ENCODE results near the gene ETNK1. TPM values are rescaled to one million over a fixed set of nuclear protein-coding genes. Genes with fewer than 3 reads are reported as not detected.

The ETNK1 gene
- total RNA-seq, 1 donor from 2014 or later: 53.9 TPM

- H3K4me1 ChIP-seq: peaks cover 25% of the 10 kb centered on the region
- peaks cover 49% of the 10 kb centered on the region for H4K20me1 ChIP-seq (ENCODE audit: low read depth)
- peaks cover 15% of the 10 kb centered on the region for H3F3A ChIP-seq (ENCODE audit: low read depth)
- Mint-ChIP-seq H3K4me3 (peak overlapping the region; percentile 90), H3K36me3 (peaks cover 10% of the 10 kb centered on the region), H3K9me3 (no peaks in the 10 kb centered on the region), H3K27me3 (ENCODE audit: insufficient read depth, low read depth) (peaks cover 7% of the 10 kb centered on the region), H3K4me1 (peaks cover 35% of the 10 kb centered on the region), H3K27ac (no peak overlapping the region)
- no peak overlapping the region for H2AFZ ChIP-seq (replicated peaks)
- no peaks in the 10 kb centered on the region for H3K36me3 ChIP-seq
- H3K9me3 ChIP-seq (ENCODE audit: low read depth): no peaks in the 10 kb centered on the region
- H3K27ac ChIP-seq: no peak overlapping the region
- H3K27me3 ChIP-seq: no peaks in the 10 kb centered on the region
- H3K4me3 ChIP-seq: peak overlapping the region; percentile 60
- H3K9ac ChIP-seq: peak overlapping the region; percentile 15
- peak overlapping the region; percentile 85 for H3K4me2 ChIP-seq
- H3K79me2 ChIP-seq (ENCODE audit: low read depth): peaks cover 62% of the 10 kb centered on the region
- TF ChIP-seq EZH2phosphoT487 (IDR thresholded peaks at IDR 0.05): no peak
- no peak for TF ChIP-seq EZH2 (IDR thresholded peaks at IDR 0.05)
- TF ChIP-seq CTCF (IDR thresholded peaks at IDR 0.05): no peak
- DNase-seq (ENCODE audit: low spot score): no peak
Measured at GRCh38 chr12:22626406-22626805, 1.4 kb downstream of the ETNK1 start.

- no peak overlapping the region for H3K9ac ChIP-seq
- peaks cover 25% of the 10 kb centered on the region for H3K4me1 ChIP-seq
- H3K36me3 Mint-ChIP-seq: peaks cover 12% of the 10 kb centered on the region
- H3K4me3 Mint-ChIP-seq: peak overlapping the region; percentile 82
- peaks cover 36% of the 10 kb centered on the region for H3K4me1 Mint-ChIP-seq
- H3K4me3 ChIP-seq: peak overlapping the region; percentile 60
- peaks cover 71% of the 10 kb centered on the region for H3K79me2 ChIP-seq (ENCODE audit: low read depth)
- TF ChIP-seq CTCF (IDR thresholded peaks at IDR 0.05) (no peak), EZH2 (IDR thresholded peaks at IDR 0.05) (no peak), EZH2phosphoT487 (IDR thresholded peaks at IDR 0.05) (no peak)
- H3K9me3 Mint-ChIP-seq: no peaks in the 10 kb centered on the region
- no peak overlapping the region for H2AFZ ChIP-seq (replicated peaks)
- H3K27me3 Mint-ChIP-seq (ENCODE audit: insufficient read depth, low read depth): peaks cover 7% of the 10 kb centered on the region
- DNase-seq (ENCODE audit: low spot score): no peak
- H3K27ac Mint-ChIP-seq: no peak overlapping the region
- H3K4me2 ChIP-seq: peak overlapping the region; percentile 85
- peaks cover 15% of the 10 kb centered on the region for H3F3A ChIP-seq (ENCODE audit: low read depth)
- H3K27me3 ChIP-seq: no peaks in the 10 kb centered on the region
- H3K9me3 ChIP-seq (ENCODE audit: low read depth): no peaks in the 10 kb centered on the region
- no peaks in the 10 kb centered on the region for H3K36me3 ChIP-seq
- peaks cover 53% of the 10 kb centered on the region for H4K20me1 ChIP-seq (ENCODE audit: low read depth)
- H3K27ac ChIP-seq: no peak overlapping the region
Measured at GRCh38 chr12:22627371-22627770, 2.4 kb downstream of the ETNK1 start.

- Mint-ChIP-seq H3K9me3 (peaks cover 2% of the 10 kb centered on the region), H3K4me3 (peak overlapping the region; percentile 82), H3K27me3 (ENCODE audit: insufficient read depth, low read depth) (peaks cover 7% of the 10 kb centered on the region), H3K36me3 (peaks cover 20% of the 10 kb centered on the region), H3K4me1 (peaks cover 36% of the 10 kb centered on the region), H3K27ac (no peak overlapping the region)
- H3K27ac ChIP-seq: no peak overlapping the region
- H3K79me2 ChIP-seq (ENCODE audit: low read depth): peaks cover 80% of the 10 kb centered on the region
- peaks cover 15% of the 10 kb centered on the region for H3F3A ChIP-seq (ENCODE audit: low read depth)
- no peak for DNase-seq (ENCODE audit: low spot score)
- H2AFZ ChIP-seq (replicated peaks): no peak overlapping the region
- no peak overlapping the region for H3K9ac ChIP-seq
- H3K9me3 ChIP-seq (ENCODE audit: low read depth): no peaks in the 10 kb centered on the region
- H3K4me3 ChIP-seq: peak overlapping the region; percentile 60
- H4K20me1 ChIP-seq (ENCODE audit: low read depth): peaks cover 59% of the 10 kb centered on the region
- peaks cover 25% of the 10 kb centered on the region for H3K4me1 ChIP-seq
- H3K36me3 ChIP-seq: no peaks in the 10 kb centered on the region
- TF ChIP-seq EZH2 (IDR thresholded peaks at IDR 0.05) (no peak), EZH2phosphoT487 (IDR thresholded peaks at IDR 0.05) (no peak), CTCF (IDR thresholded peaks at IDR 0.05) (no peak)
- H3K4me2 ChIP-seq: peak overlapping the region; percentile 85
- no peaks in the 10 kb centered on the region for H3K27me3 ChIP-seq
Measured at GRCh38 chr12:22628228-22628627, 3.3 kb downstream of the ETNK1 start.

All from neural progenitor cell (in vitro differentiated cells).